Liver (tissue), 3 donors: ENCODE measurements around the gene WNT4.

ENCODE experiments used
- CTCF ChIP-seq: fragments of 150-350 bp; IDR thresholded peaks from 2 replicates; pipeline ENCODE4 v1.5.1; 2017; ENCODE audit warnings: improper control_type of control experiment, low read depth, low read length; ENCODE audit not compliant: missing input control
- JUND ChIP-seq, 2 donors: IDR thresholded peaks; 2 replicates each; pipeline ENCODE4 v1.6.1; 2016; ENCODE audit warnings: antibody characterized with exemption in 2 of 2
- NR2F2 ChIP-seq: IDR thresholded peaks from 2 replicates; pipeline ENCODE4 v1.6.1; 2016; ENCODE audit warnings: antibody characterized with exemption
- TAF1 ChIP-seq: conservative IDR thresholded peaks from 2 replicates; pipeline ENCODE4 v1.6.1; 2016; ENCODE audit warnings: antibody characterized with exemption, mild to moderate bottlenecking
- TF ChIP-seq, protein P1 (sequence below): IDR thresholded peaks from 2 replicates; pipeline ENCODE4 v1.6.1; 2016; ENCODE audit warnings: antibody characterized with exemption
- donor health status: healthy.
- donor health status: healthy.

DNA sequence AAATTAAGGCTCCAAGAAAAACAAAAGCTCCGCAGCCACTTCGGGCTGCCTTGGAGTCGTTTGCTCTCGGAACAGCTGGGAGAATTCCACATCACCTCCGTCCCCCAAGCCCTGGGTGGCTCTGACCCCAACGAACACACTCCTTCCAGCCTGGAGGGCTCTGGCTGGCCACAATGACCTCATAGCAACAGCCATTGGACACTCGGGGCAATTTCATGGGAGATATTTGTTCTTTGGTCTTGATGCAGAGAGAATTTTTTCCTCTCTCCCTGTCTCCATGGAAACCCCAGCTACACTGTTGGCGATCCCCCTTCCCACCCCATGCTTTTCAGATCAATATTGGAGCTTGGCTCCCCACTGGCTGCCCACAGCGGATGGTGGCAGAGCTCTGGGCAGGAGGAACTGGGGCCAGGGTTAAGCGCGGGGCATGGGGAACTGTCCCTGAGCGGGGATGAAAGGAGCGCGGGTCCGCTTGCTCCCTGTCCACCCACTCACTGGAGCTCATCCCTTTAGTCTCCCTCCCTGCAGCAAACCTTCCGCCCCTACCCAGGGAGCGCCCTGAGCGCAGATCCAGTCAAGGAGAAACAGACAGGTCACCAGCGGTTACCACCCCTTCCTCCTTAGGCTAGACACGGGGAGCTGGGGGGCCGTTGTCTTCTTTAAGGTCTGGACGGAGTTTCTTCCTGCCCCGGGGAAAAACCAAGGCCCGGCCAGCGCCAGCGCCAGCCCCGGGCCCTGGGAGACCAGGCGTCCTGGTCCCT is 1.2 kb downstream of the WNT4 start:
- TF ChIP-seq CTCF (no peak), TAF1 (no peak), NR2F2 (no peak), JUND (IDR thresholded peaks at IDR 0.05) (no peak)
- TF ChIP-seq, protein P1, sequence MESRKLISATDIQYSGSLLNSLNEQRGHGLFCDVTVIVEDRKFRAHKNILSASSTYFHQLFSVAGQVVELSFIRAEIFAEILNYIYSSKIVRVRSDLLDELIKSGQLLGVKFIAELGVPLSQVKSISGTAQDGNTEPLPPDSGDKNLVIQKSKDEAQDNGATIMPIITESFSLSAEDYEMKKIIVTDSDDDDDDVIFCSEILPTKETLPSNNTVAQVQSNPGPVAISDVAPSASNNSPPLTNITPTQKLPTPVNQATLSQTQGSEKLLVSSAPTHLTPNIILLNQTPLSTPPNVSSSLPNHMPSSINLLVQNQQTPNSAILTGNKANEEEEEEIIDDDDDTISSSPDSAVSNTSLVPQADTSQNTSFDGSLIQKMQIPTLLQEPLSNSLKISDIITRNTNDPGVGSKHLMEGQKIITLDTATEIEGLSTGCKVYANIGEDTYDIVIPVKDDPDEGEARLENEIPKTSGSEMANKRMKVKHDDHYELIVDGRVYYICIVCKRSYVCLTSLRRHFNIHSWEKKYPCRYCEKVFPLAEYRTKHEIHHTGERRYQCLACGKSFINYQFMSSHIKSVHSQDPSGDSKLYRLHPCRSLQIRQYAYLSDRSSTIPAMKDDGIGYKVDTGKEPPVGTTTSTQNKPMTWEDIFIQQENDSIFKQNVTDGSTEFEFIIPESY = no peak
